H1 (cell line): ENCODE results near the gene FADS2. TPM values are rescaled to one million over a fixed set of nuclear protein-coding genes. Genes with fewer than 3 reads are reported as not detected.

ENCODE experiments used
- CTCF ChIA-PET: fragments of 300-600 bp; sonication (Branson Sonifier 250); formaldehyde crosslinking; loops from one replicate; lab custom pipeline; 2021; ENCODE audit not compliant: partially characterized antibody; lab: Charles Lee
- POLR2A ChIA-PET: fragments of 300-600 bp; sonication (Branson Sonifier 250); formaldehyde crosslinking; loops from one replicate; lab custom pipeline; 2021; ENCODE audit warnings: inconsistent platforms; ENCODE audit not compliant: partially characterized antibody; lab: Charles Lee
- DNase-seq, 2 experiments: peaks; one replicate each; pipeline versions ENCODE4 v3.0.0 to v3.0.0-alpha.2; 2010 to 2022; ENCODE audit warnings: low spot score in 2 of 2, low read depth in 1 of 2, mixed read lengths in 1 of 2
- FAIRE-seq: peaks from 2 replicates; lab custom pipeline; 2011; peaks lifted over from hg19 to GRCh38; lab: Jason Lieb, UNC
- H2AFZ ChIP-seq: 2 replicates; pipeline ENCODE4 v1.8.1; 2012; ENCODE audit warnings: low read length, inconsistent platforms
- H2AK5ac ChIP-seq: 2 replicates; pipeline ENCODE4 v1.6.1; 2013; ENCODE audit warnings: low read depth, low read length
- H2BK120ac ChIP-seq: replicated peaks from 2 replicates; pipeline ENCODE3; 2013; ENCODE audit warnings: low read depth, low read length, inconsistent platforms
- H2BK12ac ChIP-seq: 2 replicates; pipeline ENCODE4 v1.6.1; 2013; ENCODE audit warnings: low read depth, low read length
- H2BK15ac ChIP-seq: 2 replicates; pipeline ENCODE4 v1.6.1; 2013; ENCODE audit warnings: low read length
- H2BK20ac ChIP-seq: 2 replicates; pipeline ENCODE4 v1.6.1; 2013; ENCODE audit warnings: low read length
- H2BK5ac ChIP-seq: 2 replicates; pipeline ENCODE4 v1.6.1; 2013; ENCODE audit warnings: low read depth, low read length
- H3K14ac ChIP-seq: 2 replicates; pipeline ENCODE4 v1.6.1; 2013; ENCODE audit warnings: inconsistent platforms; ENCODE audit not compliant: insufficient read length
- H3K18ac ChIP-seq: 2 replicates; pipeline ENCODE4 v1.6.1; 2013; ENCODE audit warnings: low read length; ENCODE audit errors: extremely low read depth
- H3K23ac ChIP-seq: 2 replicates; pipeline ENCODE4 v1.6.1; 2013; ENCODE audit warnings: inconsistent platforms; ENCODE audit not compliant: insufficient read length
- H3K23me2 ChIP-seq: 2 replicates; pipeline ENCODE4 v1.6.1; 2013; ENCODE audit warnings: low read depth, low read length
- H3K27ac ChIP-seq: 2 replicates; pipeline ENCODE4 v1.6.1; 2011; ENCODE audit warnings: low read depth, low read length, inconsistent platforms
- H3K27me3 ChIP-seq, 4 experiments: replicated peaks in 1 of 4; 1 replicate in 1 of 4; 2 replicates in 3 of 4; pipeline versions ENCODE4 v1.6.1 to v1.8.1; 2011 to 2013; ENCODE audit warnings: low read length in 3 of 4, mild to moderate bottlenecking in 3 of 4, inconsistent platforms in 2 of 4, mixed read lengths in 2 of 4, moderate library complexity in 1 of 4; ENCODE audit not compliant: control insufficient read depth in 3 of 4, insufficient read depth in 3 of 4; ENCODE audit errors: extremely low read depth in 1 of 4
- H3K36me3 ChIP-seq, 4 experiments: 2 replicates each; pipeline versions ENCODE4 v1.6.1 to v1.8.1; 2011 to 2013; ENCODE audit warnings: mild to moderate bottlenecking in 4 of 4, low read length in 3 of 4, moderate library complexity in 2 of 4, control low read depth in 1 of 4, inconsistent platforms in 1 of 4; ENCODE audit not compliant: insufficient read depth in 4 of 4, control insufficient read depth in 2 of 4
- H3K4ac ChIP-seq: replicated peaks from 2 replicates; pipeline ENCODE3; 2013; ENCODE audit warnings: low read length, low read depth, mixed read lengths, inconsistent platforms; ENCODE audit not compliant: insufficient read length
- H3K4me1 ChIP-seq, 4 experiments: replicated peaks in 1 of 4; 1 replicate in 1 of 4; 2 replicates in 3 of 4; pipeline versions ENCODE4 v1.6.1 to v1.8.1; 2011 to 2013; ENCODE audit warnings: low read length in 3 of 4, inconsistent platforms in 2 of 4, mixed read lengths in 1 of 4; ENCODE audit not compliant: insufficient read depth in 4 of 4, control insufficient read depth in 3 of 4
- H3K4me2 ChIP-seq, 2 experiments: 2 replicates each; pipeline versions ENCODE4 v1.6.1 to v1.8.1; 2011 to 2013; ENCODE audit warnings: low read depth in 2 of 2, low read length in 2 of 2, control low read depth in 1 of 2, inconsistent platforms in 1 of 2, mild to moderate bottlenecking in 1 of 2; ENCODE audit not compliant: insufficient read depth in 1 of 2
- H3K4me3 ChIP-seq, 4 experiments: fragments of 200-600, 300-600 bp in 1 of 4; sonication (generic), shearing (Covaris generic), sonication (Bioruptor Twin) in 1 of 4; 2 replicates each; pipeline versions ENCODE4 v1.5.1 to v1.8.1; 2011 to 2016; ENCODE audit warnings: low read length in 4 of 4, low read depth in 3 of 4, control low read depth in 2 of 4, inconsistent platforms in 2 of 4, mild to moderate bottlenecking in 2 of 4, mixed read lengths in 1 of 4, moderate library complexity in 1 of 4; ENCODE audit not compliant: insufficient read depth in 2 of 4; ENCODE audit errors: extremely low read depth in 1 of 4
- H3K56ac ChIP-seq: replicated peaks from 2 replicates; pipeline ENCODE3; 2013; ENCODE audit warnings: low read depth, mild to moderate bottlenecking, mixed read lengths, low read length, inconsistent platforms; ENCODE audit not compliant: insufficient read length
- H3K79me1 ChIP-seq: 2 replicates; pipeline ENCODE4 v1.6.1; 2013; ENCODE audit warnings: low read depth, low read length, control low read depth
- H3K79me2 ChIP-seq, 2 experiments: 2 replicates each; pipeline versions ENCODE4 v1.6.1 to v1.8.1; 2012 to 2013; ENCODE audit warnings: low read length in 2 of 2, mild to moderate bottlenecking in 2 of 2, inconsistent platforms in 1 of 2; ENCODE audit not compliant: insufficient read depth in 2 of 2, control insufficient read depth in 1 of 2
- H3K9ac ChIP-seq, 4 experiments: replicated peaks in 1 of 4; 1 replicate in 1 of 4; 2 replicates in 3 of 4; pipeline versions ENCODE4 v1.6.1 to v1.8.1; 2011 to 2013; ENCODE audit warnings: low read depth in 3 of 4, low read length in 3 of 4, control low read depth in 2 of 4, mild to moderate bottlenecking in 2 of 4, moderate library complexity in 2 of 4, inconsistent platforms in 1 of 4; ENCODE audit errors: extremely low read depth in 1 of 4
- H3K9me3 ChIP-seq, 2 experiments: 2 replicates each; pipeline versions ENCODE4 v1.6.1 to v1.8.1; 2012 to 2013; ENCODE audit warnings: mild to moderate bottlenecking in 2 of 2, moderate library complexity in 2 of 2, control low read depth in 1 of 2, inconsistent platforms in 1 of 2, low read depth in 1 of 2, low read length in 1 of 2, mixed read lengths in 1 of 2; ENCODE audit not compliant: insufficient read depth in 2 of 2
- H4K20me1 ChIP-seq, 2 experiments: replicated peaks in 1 of 2; 2 replicates each; pipeline versions ENCODE3 to v1.8.1; 2011 to 2013; ENCODE audit warnings: inconsistent platforms in 2 of 2, low read length in 2 of 2, mild to moderate bottlenecking in 1 of 2; ENCODE audit not compliant: insufficient read depth in 2 of 2, control insufficient read depth in 1 of 2
- H4K5ac ChIP-seq: 2 replicates; pipeline ENCODE4 v1.6.1; 2013; ENCODE audit warnings: low read length, low read depth, mixed read lengths, inconsistent platforms; ENCODE audit not compliant: insufficient read length
- H4K8ac ChIP-seq: 2 replicates; pipeline ENCODE4 v1.8.0; 2013; ENCODE audit warnings: mild to moderate bottlenecking, moderate library complexity, low read length, inconsistent platforms; ENCODE audit not compliant: insufficient read depth; ENCODE audit errors: extremely low read depth
- H4K91ac ChIP-seq: replicated peaks from 2 replicates; pipeline ENCODE3; 2013; ENCODE audit warnings: low read length, mixed read lengths, inconsistent platforms; ENCODE audit not compliant: insufficient read length
- CBX5 ChIP-seq: fragments of 300-800, 300-1000 bp; sonication (generic); IDR thresholded peaks from 2 replicates; pipeline ENCODE4 v1.7.1; 2016; ENCODE audit warnings: antibody characterized with exemption, low read length, low read depth
- CTBP2 ChIP-seq: IDR thresholded peaks from 2 replicates; pipeline ENCODE4 v1.7.0; 2011; ENCODE audit warnings: borderline replicate concordance, mild to moderate bottlenecking, moderate library complexity, mixed read lengths, low read length; ENCODE audit not compliant: insufficient read depth, insufficient read length
- EP300 ChIP-seq, 2 experiments: IDR thresholded peaks; 1 replicate in 1 of 2; 2 replicates in 1 of 2; pipeline ENCODE4 v1.6.1; 2011 to 2012; ENCODE audit warnings: low read depth in 2 of 2, low read length in 2 of 2, mild to moderate bottlenecking in 2 of 2, borderline replicate concordance in 1 of 2, inconsistent platforms in 1 of 2, moderate library complexity in 1 of 2
- JUND ChIP-seq: IDR thresholded peaks from 2 replicates; pipeline ENCODE4 v1.6.1; 2011; ENCODE audit warnings: mild to moderate bottlenecking, improper control_type of control experiment, low read length
- MAFK ChIP-seq: IDR thresholded peaks from 2 replicates; pipeline ENCODE4 v1.6.1; 2012; ENCODE audit warnings: low read depth, mild to moderate bottlenecking, improper control_type of control experiment, low read length
- RNF2 ChIP-seq: fragments of 200-900, 300-1000 bp; sonication (generic); IDR thresholded peaks from 2 replicates; pipeline ENCODE4 v1.7.1; 2016; ENCODE audit warnings: borderline replicate concordance, low read depth, mild to moderate bottlenecking, antibody characterized with exemption, low read length; ENCODE audit not compliant: poor library complexity, severe bottlenecking; ENCODE audit errors: missing control alignments
- SP2 ChIP-seq: IDR thresholded peaks from 2 replicates; pipeline ENCODE4 v1.6.1; 2012; ENCODE audit warnings: mild to moderate bottlenecking, low read length, inconsistent platforms
- TCF12 ChIP-seq: IDR thresholded peaks from 2 replicates; pipeline ENCODE4 v1.6.1; 2011; ENCODE audit warnings: low read depth, mild to moderate bottlenecking, low read length
- ZNF274 ChIP-seq: IDR thresholded peaks from 2 replicates; pipeline ENCODE4 v1.7.0; 2012; ENCODE audit warnings: low read length, borderline replicate concordance; ENCODE audit errors: extremely low read depth
- WGBS, 2 experiments: shearing (Covaris generic) in 1 of 2; methylation state at CpG; one replicate each; pipeline versions ENCODE4 v1.1.6 to v1.1.7; 2013 to 2015; ENCODE audit warnings: low lambda C conversion rate in 2 of 2, mixed read lengths in 2 of 2, inconsistent platforms in 1 of 2, low coverage in 1 of 2, missing lambda C conversion rate in 1 of 2; ENCODE audit not compliant: insufficient replicate concordance in 2 of 2, insufficient coverage in 1 of 2, insufficient read length in 1 of 2; ENCODE audit errors: extremely low coverage in 1 of 2, missing lambda C conversion rate in 1 of 2; 5-methylcytosine and 5-hydroxymethylcytosine counted together
- polyA plus RNA-seq, 7 experiments: library from polyadenylated mRNA; depleted of rRNA in 3 of 7; stranded (reverse) in 5 of 7; unstranded in 2 of 7; fragments of >200 nt in 5 of 7; fragments of 200-250 nt in 2 of 7; gene quantifications; 1 replicate in 5 of 7; 2 replicates in 1 of 7; 4 replicates in 1 of 7; pipeline versions ENCODE4 v1.2.1 to v1.2.3, GENCODE V29; 2011 to 2013; ENCODE audit warnings: missing spikeins in 2 of 7, mixed read lengths in 2 of 7
- total RNA-seq: library from RNA; stranded (reverse); fragmentation: NEBNext Ultra II Directional; extraction: Animal tissue kit (Norgen Biotek cat#: 25700); gene quantifications from 2 replicates; pipeline ENCODE4 v1.2.1, GENCODE V29; 2021
- TF ChIP-seq, protein P1 (sequence below), 3 experiments: IDR thresholded peaks; 1 replicate in 2 of 3; 2 replicates in 1 of 3; pipeline versions ENCODE4 v1.5.1 to v1.6.1; 2011; ENCODE audit warnings: low read length in 3 of 3, mild to moderate bottlenecking in 3 of 3, inconsistent platforms in 2 of 3, low read depth in 1 of 3, moderate library complexity in 1 of 3; ENCODE audit not compliant: insufficient read depth in 1 of 3; ENCODE audit errors: control extremely low read depth in 1 of 3

FADS2 gene
- total and polyA plus RNA-seq, 2 of the 8 experiments (the other 6 are each of a cell fraction or from before 2014, with no cell fraction given), result 499 to 701 TPM

GRCh38 chr11:61838501-61838900 is 10.4 kb downstream of the FADS2 start:
- no peak overlapping the region for H3K23ac ChIP-seq
- H3K4ac ChIP-seq, result no peak overlapping the region
- H2BK20ac ChIP-seq, result no peak overlapping the region
- H3K14ac ChIP-seq, result no peak overlapping the region
- no peaks in the 10 kb centered on the region for H3K9me3 ChIP-seq
- no peak overlapping the region for H3K27ac ChIP-seq
- H3K79me2 ChIP-seq, result peaks cover 0 to 41% of the 10 kb centered on the region in 2 experiments; a peak in 2 of 4 replicates
- H4K5ac ChIP-seq, result no peak overlapping the region
- POLR2A ChIA-PET, result interaction anchor here (1.0 to 2.7 kb wide), 4 partner anchors 8 to 46 kb away, joined by 3 to 9 read pairs (median 5); partner anchors contain the start of genes FEN1 and TMEM258
- H4K8ac ChIP-seq, result peak overlapping the region; percentile 11; the same call in 1 of the 2 replicates
- FAIRE-seq (no peak), DNase-seq (no peak)
- no peak overlapping the region for H2AFZ ChIP-seq
- H2BK120ac ChIP-seq, result no peak overlapping the region
- H3K56ac ChIP-seq, result no peak overlapping the region
- H3K36me3 ChIP-seq, result peaks cover 32 to 63% (median 53%) of the 10 kb centered on the region in 4 experiments
- H3K4me1 ChIP-seq, result peaks cover 7 to 13% (median 10%) of the 10 kb centered on the region in 4 experiments
- no peak overlapping the region for H3K9ac ChIP-seq
- no peak overlapping the region for H4K91ac ChIP-seq
- no peak overlapping the region for H3K4me2 ChIP-seq
- H4K20me1 ChIP-seq, result peaks cover 14 to 26% of the 10 kb centered on the region in 2 experiments
- H3K18ac ChIP-seq, result no peak overlapping the region
- WGBS, 2 experiments, result 93% methylated on average over 5 of the region's 5 CpGs; no CpG with 5 or more reads in 1 of the 2 experiments
- H3K4me3 ChIP-seq, result no peak overlapping the region
- no peak overlapping the region for H2BK5ac ChIP-seq
- CTCF ChIA-PET, result interaction anchor here (1.1 kb wide), 1 partner anchor 37 kb away, joined by 3 read pairs; no protein-coding TSS in a partner anchor
- no peak overlapping the region for H2AK5ac ChIP-seq
- H3K23me2 ChIP-seq, result no peaks in the 10 kb centered on the region
- H2BK12ac ChIP-seq, result no peak overlapping the region
- peaks cover 14% of the 10 kb centered on the region; the same call in 1 of the 2 replicates for H3K79me1 ChIP-seq
- no peaks in the 10 kb centered on the region; a peak in 1 of 7 replicates for H3K27me3 ChIP-seq
- no peak overlapping the region for H2BK15ac ChIP-seq
- TF ChIP-seq RNF2 (no peak), JUND (no peak), CBX5 (no peak), SP2 (no peak), EP300 (IDR thresholded peaks at IDR 0.05; ENCODE audit: borderline replicate concordance in 1 of 2, low read depth in 2 of 2, low read length in 2 of 2) (no peak), MAFK (no peak), CTBP2 (no peak), TCF12 (no peak), ZNF274 (no peak)
- TF ChIP-seq, protein P1, sequence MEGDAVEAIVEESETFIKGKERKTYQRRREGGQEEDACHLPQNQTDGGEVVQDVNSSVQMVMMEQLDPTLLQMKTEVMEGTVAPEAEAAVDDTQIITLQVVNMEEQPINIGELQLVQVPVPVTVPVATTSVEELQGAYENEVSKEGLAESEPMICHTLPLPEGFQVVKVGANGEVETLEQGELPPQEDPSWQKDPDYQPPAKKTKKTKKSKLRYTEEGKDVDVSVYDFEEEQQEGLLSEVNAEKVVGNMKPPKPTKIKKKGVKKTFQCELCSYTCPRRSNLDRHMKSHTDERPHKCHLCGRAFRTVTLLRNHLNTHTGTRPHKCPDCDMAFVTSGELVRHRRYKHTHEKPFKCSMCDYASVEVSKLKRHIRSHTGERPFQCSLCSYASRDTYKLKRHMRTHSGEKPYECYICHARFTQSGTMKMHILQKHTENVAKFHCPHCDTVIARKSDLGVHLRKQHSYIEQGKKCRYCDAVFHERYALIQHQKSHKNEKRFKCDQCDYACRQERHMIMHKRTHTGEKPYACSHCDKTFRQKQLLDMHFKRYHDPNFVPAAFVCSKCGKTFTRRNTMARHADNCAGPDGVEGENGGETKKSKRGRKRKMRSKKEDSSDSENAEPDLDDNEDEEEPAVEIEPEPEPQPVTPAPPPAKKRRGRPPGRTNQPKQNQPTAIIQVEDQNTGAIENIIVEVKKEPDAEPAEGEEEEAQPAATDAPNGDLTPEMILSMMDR (IDR thresholded peaks at IDR 0.05; ENCODE audit: control extremely low read depth in 1 of 3, insufficient read depth in 1 of 3, low read depth in 1 of 3, low read length in 3 of 3), result no peak
